Right lobe of liver (tissue), 6 donors: ENCODE data around the gene RNF31. TPM values are rescaled to one million over a fixed set of nuclear protein-coding genes. Genes with fewer than 3 reads are reported as not detected.

ENCODE experiments used
- ATAC-seq, 4 donors: fragments of 200-7000 bp; cut with Tn5 transposase; one replicate each; pipeline ENCODE4 v1.9.1; 2020; ENCODE audit warnings: mild to moderate bottlenecking in 4 of 4, moderate library complexity in 4 of 4
- DNase-seq, 3 donors: peaks; one replicate each; pipeline ENCODE4 v3.0.0-alpha.2; 2020
- H3K27ac ChIP-seq, 3 donors: fragments of 200-600 bp; one replicate each; pipeline ENCODE4 v1.8.0; 2022
- H3K27me3 ChIP-seq, 2 donors: fragments of 200-600 bp; one replicate each; pipeline ENCODE4 v1.8.0; 2022
- H3K36me3 ChIP-seq, 4 donors: fragments of 200-600 bp; sonication (generic) in 1 of 4; one replicate each; pipeline versions ENCODE4 v1.5.1 to v1.8.0; 2017 to 2022; ENCODE audit warnings: control low read depth in 1 of 4
- H3K4me1 ChIP-seq, 4 donors: fragments of 200-600 bp; sonication (generic) in 1 of 4; one replicate each; pipeline versions ENCODE4 v1.5.1 to v1.8.0; 2017 to 2022; ENCODE audit warnings: control low read depth in 1 of 4
- H3K4me3 ChIP-seq, 3 donors: fragments of 200-600 bp; one replicate each; pipeline ENCODE4 v1.8.0; 2022
- H3K9me3 ChIP-seq, 4 donors: fragments of 200-600 bp; sonication (generic) in 1 of 4; one replicate each; pipeline versions ENCODE4 v1.5.1 to v1.8.0; 2017 to 2022; ENCODE audit warnings: control low read depth in 1 of 4
- CTCF ChIP-seq, 4 donors: fragments of 200-600 bp in 3 of 4; fragments of 450-650 bp in 1 of 4; IDR thresholded peaks; one replicate each; pipeline versions ENCODE4 v1.5.1 to v1.8.0; 2016 to 2022; ENCODE audit warnings: antibody characterized with exemption in 4 of 4, mild to moderate bottlenecking in 2 of 4
- POLR2A ChIP-seq: fragments of 450-650 bp; IDR thresholded peaks from one replicate; pipeline ENCODE4 v1.6.1; 2017; ENCODE audit warnings: antibody characterized with exemption, mild to moderate bottlenecking
- WGBS: methylation state at CpG from one replicate; pipeline ENCODE4 v1.1.6; 2018; ENCODE audit warnings: low coverage, low lambda C conversion rate; ENCODE audit not compliant: insufficient coverage; ENCODE audit errors: missing lambda C conversion rate; 5-methylcytosine and 5-hydroxymethylcytosine counted together
- intact Hi-C, 2 donors: fragments of 100-400 bp; cut with DNase I; formaldehyde crosslinking; loops; one replicate each; pipeline versions ENCODE4 v1.11.2 to v1.14.1; 2022
- total RNA-seq, 6 experiments: library from RNA; depleted of rRNA in 2 of 6; stranded (reverse); fragments of >200 nt in 2 of 6; fragmentation: NEBNext Ultra II Directional in 3 of 6; extraction: Animal tissue kit (Norgen Biotek cat#: 25700) in 3 of 6; gene quantifications; one replicate each; pipeline versions ENCODE4 v1.1.0 to v1.2.4, GENCODE V29; 2016 to 2023
- donor health status: DM: no; HTN: yes; CAD: no.
- donor health status: DM: no; HTN: no; CAD: no.
- donor health status: DM: no; HTN: no; CAD: no.
- donor health status: DM: no; HTN: yes; CAD: no.
- donor health status: DM: no; HTN: yes; CAD: no.

The RNF31 gene
- total RNA-seq, 6 experiments from 2014 or later, result 17.5 to 39.6 (median 26.2) TPM

DNA sequence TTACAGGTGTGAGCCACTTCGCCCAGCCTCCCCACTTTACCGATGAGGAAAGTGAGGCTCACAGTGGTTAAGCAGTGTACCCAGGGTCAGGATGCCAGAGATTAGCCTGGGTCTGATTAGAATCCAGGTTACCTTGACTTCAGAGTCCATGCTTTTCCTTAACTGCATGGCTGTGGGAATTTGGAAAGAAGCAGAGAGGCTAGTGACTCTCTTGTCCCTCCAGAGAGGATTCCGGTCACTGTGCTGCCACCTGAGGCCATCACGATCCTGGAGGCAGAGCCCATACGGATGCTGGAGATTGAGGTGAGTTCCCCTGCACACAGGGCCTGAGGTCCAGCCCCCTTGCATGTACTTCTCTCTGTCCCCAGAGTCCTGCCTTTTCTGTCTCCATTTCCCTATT lies 29.3 kb downstream of the RNF31 start:
- Histone ChIP-seq H3K4me1 (peaks cover 0 to 23% (median 11%) of the 10 kb centered on the region in 4 donors), H3K4me3 (no peak overlapping the region), H3K27ac (no peak overlapping the region), H3K36me3 (peaks cover 0 to 11% (median 8%) of the 10 kb centered on the region in 4 donors), H3K27me3 (no peaks in the 10 kb centered on the region), H3K9me3 (no peaks in the 10 kb centered on the region)
- intact Hi-C loops, result no loop called here
- no peak for TF ChIP-seq POLR2A
- no peak for TF ChIP-seq CTCF (IDR thresholded peaks at IDR 0.05)
- no peak for ATAC-seq
- WGBS, result no CpG with 5 or more reads among the region's 5 CpGs
- DNase-seq, result no peak

DNA sequence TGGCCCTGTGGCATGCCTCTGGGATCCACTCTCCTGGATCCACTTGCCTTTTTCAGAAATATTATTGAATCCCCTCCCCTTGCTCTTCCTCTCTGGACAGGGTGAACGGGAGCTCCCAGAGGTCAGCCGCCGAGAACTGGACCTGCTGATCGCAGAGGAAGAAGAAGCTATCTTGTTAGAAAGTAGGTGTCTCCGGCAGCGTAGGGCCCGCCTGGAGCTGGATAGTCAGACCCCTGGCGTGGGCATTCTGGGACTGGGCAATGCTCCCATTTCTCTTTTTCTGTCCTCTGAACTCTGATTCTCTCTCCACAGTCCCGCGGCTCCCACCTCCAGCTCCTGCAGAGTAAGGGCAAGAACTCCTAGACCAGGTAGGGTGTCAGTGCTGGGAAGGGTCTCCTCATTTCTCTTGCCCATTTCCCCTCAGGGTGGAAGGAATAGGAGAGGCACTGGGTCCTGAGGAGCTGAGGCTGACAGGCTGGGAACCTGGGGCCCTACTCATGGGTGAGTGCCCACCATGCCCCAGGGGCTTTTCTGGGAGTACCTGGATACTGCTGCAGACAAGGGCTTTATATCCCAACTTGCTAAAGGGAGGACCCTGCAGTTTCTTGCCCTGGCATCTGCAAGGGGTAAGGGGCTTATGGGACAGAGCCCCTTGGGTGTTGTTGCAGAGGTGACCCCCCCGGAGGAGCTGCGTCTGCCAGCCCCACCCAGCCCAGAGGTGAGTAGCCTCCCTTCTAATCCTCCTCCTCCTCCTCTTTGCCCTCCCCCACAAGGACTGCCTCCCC lies 29.9 kb downstream of the RNF31 start:
- Histone ChIP-seq H3K27me3 (no peaks in the 10 kb centered on the region), H3K4me1 (peaks cover 0 to 23% (median 11%) of the 10 kb centered on the region in 4 donors), H3K4me3 (no peak overlapping the region), H3K9me3 (no peaks in the 10 kb centered on the region), H3K27ac (no peak overlapping the region), H3K36me3 (peaks cover 0 to 15% (median 8%) of the 10 kb centered on the region in 4 donors)
- no CpG with 5 or more reads among the region's 12 CpGs for whole genome bisulfite sequencing
- no peak for TF ChIP-seq CTCF (IDR thresholded peaks at IDR 0.05)
- no peak for TF ChIP-seq POLR2A
- DNase-seq (no peak), ATAC-seq (no peak)
- intact Hi-C loops, result no loop called here

DNA sequence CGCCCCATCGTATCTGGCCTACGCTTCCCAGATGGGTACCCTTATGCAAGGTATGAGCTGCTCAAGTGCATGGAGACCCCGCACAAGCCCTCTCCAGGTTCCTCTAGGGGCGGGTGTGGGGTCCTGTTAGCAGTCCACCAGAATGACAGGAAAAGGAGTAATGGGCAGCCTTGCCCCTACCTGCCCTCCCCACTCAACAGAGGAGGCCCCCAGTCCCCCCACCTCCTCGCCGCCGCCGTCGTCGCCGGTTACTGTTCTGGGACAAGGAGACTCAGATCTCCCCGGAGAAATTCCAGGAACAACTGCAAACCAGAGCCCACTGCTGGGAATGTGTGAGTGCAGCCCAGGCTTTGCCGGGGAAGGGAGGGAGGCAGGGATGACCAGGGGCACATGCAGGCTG lies 30.6 kb downstream of the RNF31 start:
- Histone ChIP-seq H3K27ac (no peak overlapping the region), H3K36me3 (peaks cover 0 to 18% (median 9%) of the 10 kb centered on the region in 4 donors), H3K4me1 (peaks cover 0 to 23% (median 11%) of the 10 kb centered on the region in 4 donors), H3K9me3 (no peaks in the 10 kb centered on the region), H3K4me3 (no peak overlapping the region), H3K27me3 (no peaks in the 10 kb centered on the region)
- TF ChIP-seq CTCF (IDR thresholded peaks at IDR 0.05) (no peak), POLR2A (no peak)
- intact Hi-C loops, result no loop called here
- 90% methylated on average over 6 of the region's 14 CpGs for WGBS
- ATAC-seq, result no peak
- DNase-seq, result no peak

- Histone ChIP-seq H3K9me3 (no peaks in the 10 kb centered on the region), H3K4me1 (peaks cover 0 to 23% (median 11%) of the 10 kb centered on the region in 4 donors), H3K36me3 (peaks cover 0 to 23% (median 9%) of the 10 kb centered on the region in 4 donors), H3K4me3 (no peak overlapping the region), H3K27ac (peak overlapping the region in 2 of 3 donors; percentile 80 to 86), H3K27me3 (no peaks in the 10 kb centered on the region)
- TF ChIP-seq CTCF (IDR thresholded peaks at IDR 0.05) (no peak), POLR2A (no peak)
- 84% methylated on average over 4 of the region's 12 CpGs for WGBS
- peak in 1 of 3 donors; percentile 68 for DNase-seq
- intact Hi-C loops, result no loop called here
- peak in 2 of 4 donors; percentile 26 to 49 for ATAC-seq
Measured at GRCh38 chr14:24178399-24179178, 31.3 kb downstream of the RNF31 start.
